Measurements from ENCODE around the gene LRRC26. TPM values are rescaled to one million over a fixed set of nuclear protein-coding genes. Genes with fewer than 3 reads are reported as not detected.
A peak's percentile ranks its signal among the peaks of the same experiment; 100 is the strongest.

Gene LRRC26
- total RNA-seq, 1 donor from 2014 or later, result not detected

DNA sequence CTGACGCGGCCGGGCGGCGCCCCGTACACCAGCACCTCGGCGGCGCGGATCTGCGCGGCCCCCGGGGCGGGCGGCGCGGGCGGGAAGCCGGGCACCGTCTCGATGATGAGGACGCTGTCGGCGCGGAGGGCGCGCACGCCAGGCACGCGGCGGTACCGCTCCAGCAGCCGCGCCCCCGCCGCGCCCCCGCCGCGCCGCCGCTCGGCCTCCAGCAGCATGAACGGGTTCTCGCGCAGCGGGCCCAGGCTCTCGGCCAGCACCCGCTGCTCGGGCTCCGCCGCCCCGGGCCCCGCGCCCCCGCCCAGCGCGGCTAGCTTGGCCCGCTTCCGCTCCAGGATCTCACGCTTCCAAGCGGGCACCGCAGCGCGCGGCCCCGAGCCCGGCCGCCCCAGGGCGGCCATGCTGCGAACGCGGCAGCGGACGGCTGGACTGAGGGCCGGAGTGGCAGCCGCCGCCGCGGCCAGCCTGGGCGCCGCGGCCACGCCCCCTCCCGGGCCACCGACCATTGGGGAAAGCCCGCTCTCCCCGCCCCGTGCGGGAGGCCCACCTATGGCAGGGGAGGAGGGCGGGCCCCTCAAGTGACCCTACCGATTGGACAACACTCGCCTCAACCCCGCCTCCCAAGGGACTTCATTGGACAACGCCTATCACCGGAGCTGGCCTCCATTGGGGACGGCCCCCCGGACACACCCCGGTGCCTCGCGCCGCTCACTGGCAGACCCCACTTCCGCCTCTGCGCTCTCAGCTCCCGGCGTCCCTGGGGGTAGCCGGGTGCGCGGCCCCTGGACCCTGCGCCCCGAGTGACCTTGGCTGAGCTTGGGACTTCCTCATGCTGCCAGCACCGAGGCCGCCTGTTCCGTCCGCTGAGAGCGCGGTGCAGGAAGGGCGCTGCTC is 30.7 kb upstream of the LRRC26 start, which contains the start of gene TPRN:
TPRN (minus strand) TSS at position 431 of the 894 bp plus-strand sequence; CDS start at position 401, 30 bp downstream.
- H3K27ac ChIP-seq, result peak within 1 kb of the TSS; percentile 87
- H3K4me3 ChIP-seq, result peak within 1 kb of the TSS; percentile 69
- no peaks in the 10 kb centered on the region for H3K36me3 ChIP-seq
- H3K9me3 ChIP-seq, result no peaks in the 10 kb centered on the region
- H3K27me3 ChIP-seq, result no peaks in the 10 kb centered on the region
- peak; percentile 100 for DNase-seq
- peak; percentile 95 for ATAC-seq
- TF ChIP-seq, protein P1, sequence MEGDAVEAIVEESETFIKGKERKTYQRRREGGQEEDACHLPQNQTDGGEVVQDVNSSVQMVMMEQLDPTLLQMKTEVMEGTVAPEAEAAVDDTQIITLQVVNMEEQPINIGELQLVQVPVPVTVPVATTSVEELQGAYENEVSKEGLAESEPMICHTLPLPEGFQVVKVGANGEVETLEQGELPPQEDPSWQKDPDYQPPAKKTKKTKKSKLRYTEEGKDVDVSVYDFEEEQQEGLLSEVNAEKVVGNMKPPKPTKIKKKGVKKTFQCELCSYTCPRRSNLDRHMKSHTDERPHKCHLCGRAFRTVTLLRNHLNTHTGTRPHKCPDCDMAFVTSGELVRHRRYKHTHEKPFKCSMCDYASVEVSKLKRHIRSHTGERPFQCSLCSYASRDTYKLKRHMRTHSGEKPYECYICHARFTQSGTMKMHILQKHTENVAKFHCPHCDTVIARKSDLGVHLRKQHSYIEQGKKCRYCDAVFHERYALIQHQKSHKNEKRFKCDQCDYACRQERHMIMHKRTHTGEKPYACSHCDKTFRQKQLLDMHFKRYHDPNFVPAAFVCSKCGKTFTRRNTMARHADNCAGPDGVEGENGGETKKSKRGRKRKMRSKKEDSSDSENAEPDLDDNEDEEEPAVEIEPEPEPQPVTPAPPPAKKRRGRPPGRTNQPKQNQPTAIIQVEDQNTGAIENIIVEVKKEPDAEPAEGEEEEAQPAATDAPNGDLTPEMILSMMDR (IDR thresholded peaks at IDR 0.05), result no peak
- peaks cover 51% of the 10 kb centered on the region for H3K4me1 ChIP-seq
- intact Hi-C loops (cut with DNase I), result no loop called here

DNA sequence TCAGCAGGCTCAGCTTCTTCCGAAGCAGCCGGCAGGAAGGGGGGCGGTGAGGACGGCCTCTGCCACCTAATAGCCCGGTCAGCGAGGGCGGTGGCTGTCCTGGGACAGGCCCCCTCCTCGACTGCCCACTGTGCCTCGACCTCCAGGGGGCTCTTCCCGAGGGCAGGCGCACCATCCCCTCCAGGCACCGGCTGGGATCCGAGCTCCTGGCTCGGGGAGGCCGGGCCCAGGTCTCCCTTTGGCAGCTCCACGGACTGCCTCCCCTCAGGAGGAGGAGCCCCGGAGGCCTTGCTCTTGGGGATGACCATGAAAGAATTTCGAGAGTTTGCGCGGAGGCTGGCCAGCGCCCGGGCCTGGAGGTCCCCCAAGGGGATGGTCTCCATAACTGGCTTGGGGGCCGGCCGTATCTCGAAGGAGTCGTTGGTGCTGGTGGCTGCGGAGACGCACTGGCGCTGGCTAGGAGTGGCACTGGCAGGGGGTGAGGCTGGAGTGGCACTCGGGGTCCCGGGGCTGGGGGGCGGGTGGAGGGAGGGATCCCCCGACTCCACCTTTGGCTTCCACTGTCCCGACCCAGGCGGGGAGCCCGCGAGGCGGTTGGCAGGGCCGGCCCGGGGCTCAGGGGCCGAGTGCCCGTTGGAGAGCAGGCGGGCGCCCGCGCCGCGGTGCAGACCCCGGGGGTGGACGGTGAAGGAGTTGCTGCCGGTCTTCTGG is 29.7 kb upstream of the LRRC26 start:
- intact Hi-C loops (cut with DNase I), result no loop called here
- Histone ChIP-seq H3K27ac (peak overlapping the region; percentile 68), H3K27me3 (no peaks in the 10 kb centered on the region), H3K36me3 (no peaks in the 10 kb centered on the region), H3K4me1 (peaks cover 54% of the 10 kb centered on the region), H3K4me3 (peak overlapping the region; percentile 55), H3K9me3 (no peaks in the 10 kb centered on the region)
- TF ChIP-seq, protein P1 (IDR thresholded peaks at IDR 0.05), result no peak
- ATAC-seq (no peak), DNase-seq (no peak)

DNA sequence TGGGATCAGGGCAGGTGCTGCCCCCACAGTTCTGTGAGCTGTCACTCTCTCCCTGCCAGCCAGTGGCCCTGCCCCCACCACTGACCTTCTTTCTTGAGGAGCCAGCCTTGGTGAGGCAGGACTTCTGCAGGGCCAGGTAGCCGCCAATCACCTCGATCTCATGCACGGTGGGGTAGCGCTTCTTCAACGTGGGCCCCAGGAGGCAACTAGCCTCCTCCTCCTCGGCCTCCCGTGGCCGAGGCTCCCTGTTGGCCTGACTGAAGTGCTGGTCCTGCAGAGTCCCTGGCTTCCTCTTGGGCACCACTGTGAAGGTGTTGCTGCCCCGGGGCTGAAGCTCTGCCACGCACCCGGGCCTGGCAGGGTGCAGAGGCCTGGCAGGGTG is 29.0 kb upstream of the LRRC26 start:
- no peaks in the 10 kb centered on the region for H3K27me3 ChIP-seq
- DNase-seq, result no peak
- H3K4me1 ChIP-seq, result peaks cover 47% of the 10 kb centered on the region
- peak overlapping the region; percentile 68 for H3K27ac ChIP-seq
- intact Hi-C loops (cut with DNase I), result no loop called here
- H3K9me3 ChIP-seq, result no peaks in the 10 kb centered on the region
- H3K4me3 ChIP-seq, result peak overlapping the region; percentile 55
- ATAC-seq, result no peak
- H3K36me3 ChIP-seq, result no peaks in the 10 kb centered on the region
- TF ChIP-seq, protein P1 (IDR thresholded peaks at IDR 0.05), result no peak

DNA sequence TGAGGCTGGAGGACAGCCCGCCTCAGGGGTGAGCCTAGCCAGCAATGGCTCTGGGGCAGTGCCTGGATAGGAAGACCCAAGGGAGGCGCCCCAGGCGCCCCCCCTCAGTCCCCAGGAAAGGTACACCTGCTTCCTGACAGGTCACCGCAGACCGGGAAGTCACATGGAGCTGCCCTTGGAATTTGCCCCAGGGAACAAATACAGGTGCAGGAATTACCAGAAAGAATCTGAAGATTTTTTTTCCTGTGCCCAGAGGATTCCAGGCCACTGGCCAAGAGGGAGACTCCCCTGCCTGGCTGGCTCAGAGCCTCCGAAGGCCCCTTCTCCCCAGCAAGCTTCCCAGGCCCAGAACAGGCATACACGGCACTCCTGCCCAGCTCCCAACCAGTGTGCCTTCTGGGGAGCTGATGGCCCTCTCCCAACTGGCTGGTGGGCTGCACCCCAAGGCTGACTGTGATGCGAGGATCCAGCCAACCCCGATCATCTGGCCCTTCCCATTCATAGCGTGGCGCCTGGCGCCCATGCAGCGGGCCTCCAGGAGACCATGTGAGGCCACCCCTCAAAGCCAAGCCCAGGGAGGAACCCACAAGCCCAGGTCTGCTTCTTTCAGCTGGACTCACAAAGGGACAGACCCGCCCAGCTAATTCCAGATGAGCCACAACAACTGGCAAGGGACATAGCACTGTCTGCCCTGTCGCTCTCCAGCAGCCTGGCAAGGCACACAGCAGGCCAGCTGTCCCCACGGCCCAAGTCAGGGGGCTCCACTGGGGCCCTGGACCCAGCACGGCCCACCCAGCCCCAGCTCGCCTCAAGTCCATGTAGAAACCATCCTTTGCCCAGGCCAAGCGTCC is 28.4 kb upstream of the LRRC26 start:
- Histone ChIP-seq H3K4me3 (peak overlapping the region; percentile 55), H3K4me1 (peaks cover 41% of the 10 kb centered on the region), H3K9me3 (no peaks in the 10 kb centered on the region), H3K27ac (peak overlapping the region; percentile 68), H3K27me3 (no peaks in the 10 kb centered on the region), H3K36me3 (no peaks in the 10 kb centered on the region)
- TF ChIP-seq, protein P1 (IDR thresholded peaks at IDR 0.05), result no peak
- intact Hi-C loops (cut with DNase I), result no loop called here
- ATAC-seq, result peak; percentile 35
- DNase-seq, result peak; percentile 83

DNA sequence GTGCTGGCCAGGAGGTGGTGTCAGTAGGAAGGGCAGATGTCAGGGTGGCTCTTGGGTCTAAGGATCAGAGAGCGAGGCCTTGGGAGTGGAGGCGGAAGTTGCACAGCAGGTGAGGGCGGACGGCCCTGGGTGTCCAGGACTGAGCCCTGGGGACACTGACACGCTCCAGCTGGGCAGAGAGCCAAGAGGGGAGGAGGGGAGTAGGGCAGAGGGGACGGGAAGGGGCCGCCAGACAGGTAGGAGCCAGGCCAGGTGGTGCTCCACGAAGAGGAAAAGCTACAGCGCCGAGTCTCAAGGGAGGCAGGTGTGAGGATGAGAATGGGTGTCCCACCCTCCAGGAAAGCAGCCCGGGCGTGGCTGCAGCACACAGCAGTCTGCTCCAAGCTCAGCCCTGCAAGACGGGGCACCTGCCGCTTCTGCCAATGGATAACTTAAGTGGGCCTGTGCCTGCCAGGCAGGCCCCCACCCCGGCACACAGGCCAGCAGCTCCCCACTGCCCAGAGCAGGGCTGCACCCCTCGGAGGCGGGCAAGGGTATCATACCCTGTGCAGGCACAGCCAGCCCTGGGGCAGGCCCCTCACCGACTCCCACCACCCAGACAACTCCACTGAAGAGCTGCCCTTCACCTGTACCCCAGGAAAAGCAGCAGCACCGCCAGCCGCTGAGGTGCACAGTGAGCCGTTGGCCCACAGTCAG is 25.8 kb upstream of the LRRC26 start:
- TF ChIP-seq, protein P1 (IDR thresholded peaks at IDR 0.05), result no peak
- Histone ChIP-seq H3K27me3 (no peaks in the 10 kb centered on the region), H3K4me3 (no peak overlapping the region), H3K4me1 (peaks cover 28% of the 10 kb centered on the region), H3K36me3 (peaks cover 15% of the 10 kb centered on the region), H3K9me3 (no peaks in the 10 kb centered on the region), H3K27ac (no peak overlapping the region)
- intact Hi-C loops (cut with DNase I), result no loop called here
- DNase-seq (no peak), ATAC-seq (no peak)
